MM.1S (cell line): ENCODE data around the gene ELP2.

ENCODE experiments used
- EZH2phosphoT487 ChIP-seq: fragments of 300-600 bp; sonication (generic); IDR thresholded peaks from 2 replicates; pipeline ENCODE4 v1.6.1; 2018; ENCODE audit warnings: antibody characterized with exemption, low read length
- TF ChIP-seq, protein P1 (sequence below): fragments of 300-600 bp; sonication (generic); IDR thresholded peaks from 2 replicates; pipeline ENCODE4 v1.5.1; 2016; ENCODE audit warnings: antibody characterized with exemption, low read length, mixed read lengths

DNA sequence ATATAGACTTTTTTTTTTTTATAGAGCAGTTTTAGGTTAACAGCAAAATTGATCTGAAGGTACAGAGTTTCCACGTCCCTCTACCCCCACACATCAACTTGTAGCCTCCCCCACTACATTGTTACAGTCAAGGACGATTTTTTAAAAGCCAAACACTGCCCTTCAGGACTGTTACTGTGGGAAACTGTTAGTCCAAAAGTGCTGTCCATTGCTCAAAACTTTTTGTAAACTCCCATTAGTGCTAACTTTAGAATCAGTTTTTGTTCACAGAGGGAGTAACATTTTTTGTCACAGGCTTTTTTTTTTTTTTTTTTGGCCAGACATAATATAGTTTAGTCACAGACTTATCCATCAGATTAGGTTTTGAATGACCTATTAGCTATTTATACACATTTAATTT, 24.1 kb downstream of the ELP2 start:
- TF ChIP-seq, protein P1, sequence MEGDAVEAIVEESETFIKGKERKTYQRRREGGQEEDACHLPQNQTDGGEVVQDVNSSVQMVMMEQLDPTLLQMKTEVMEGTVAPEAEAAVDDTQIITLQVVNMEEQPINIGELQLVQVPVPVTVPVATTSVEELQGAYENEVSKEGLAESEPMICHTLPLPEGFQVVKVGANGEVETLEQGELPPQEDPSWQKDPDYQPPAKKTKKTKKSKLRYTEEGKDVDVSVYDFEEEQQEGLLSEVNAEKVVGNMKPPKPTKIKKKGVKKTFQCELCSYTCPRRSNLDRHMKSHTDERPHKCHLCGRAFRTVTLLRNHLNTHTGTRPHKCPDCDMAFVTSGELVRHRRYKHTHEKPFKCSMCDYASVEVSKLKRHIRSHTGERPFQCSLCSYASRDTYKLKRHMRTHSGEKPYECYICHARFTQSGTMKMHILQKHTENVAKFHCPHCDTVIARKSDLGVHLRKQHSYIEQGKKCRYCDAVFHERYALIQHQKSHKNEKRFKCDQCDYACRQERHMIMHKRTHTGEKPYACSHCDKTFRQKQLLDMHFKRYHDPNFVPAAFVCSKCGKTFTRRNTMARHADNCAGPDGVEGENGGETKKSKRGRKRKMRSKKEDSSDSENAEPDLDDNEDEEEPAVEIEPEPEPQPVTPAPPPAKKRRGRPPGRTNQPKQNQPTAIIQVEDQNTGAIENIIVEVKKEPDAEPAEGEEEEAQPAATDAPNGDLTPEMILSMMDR, result no peak
- TF ChIP-seq EZH2phosphoT487, result no peak
